Glomerular visceral epithelial cell (primary cell): Measurements from ENCODE around the gene NRGN.

Experiments used
- DNase-seq: peaks from one replicate; pipeline ENCODE4 v3.0.0-alpha.2; 2016; ENCODE audit errors: extremely low spot score

Gene NRGN

DNA sequence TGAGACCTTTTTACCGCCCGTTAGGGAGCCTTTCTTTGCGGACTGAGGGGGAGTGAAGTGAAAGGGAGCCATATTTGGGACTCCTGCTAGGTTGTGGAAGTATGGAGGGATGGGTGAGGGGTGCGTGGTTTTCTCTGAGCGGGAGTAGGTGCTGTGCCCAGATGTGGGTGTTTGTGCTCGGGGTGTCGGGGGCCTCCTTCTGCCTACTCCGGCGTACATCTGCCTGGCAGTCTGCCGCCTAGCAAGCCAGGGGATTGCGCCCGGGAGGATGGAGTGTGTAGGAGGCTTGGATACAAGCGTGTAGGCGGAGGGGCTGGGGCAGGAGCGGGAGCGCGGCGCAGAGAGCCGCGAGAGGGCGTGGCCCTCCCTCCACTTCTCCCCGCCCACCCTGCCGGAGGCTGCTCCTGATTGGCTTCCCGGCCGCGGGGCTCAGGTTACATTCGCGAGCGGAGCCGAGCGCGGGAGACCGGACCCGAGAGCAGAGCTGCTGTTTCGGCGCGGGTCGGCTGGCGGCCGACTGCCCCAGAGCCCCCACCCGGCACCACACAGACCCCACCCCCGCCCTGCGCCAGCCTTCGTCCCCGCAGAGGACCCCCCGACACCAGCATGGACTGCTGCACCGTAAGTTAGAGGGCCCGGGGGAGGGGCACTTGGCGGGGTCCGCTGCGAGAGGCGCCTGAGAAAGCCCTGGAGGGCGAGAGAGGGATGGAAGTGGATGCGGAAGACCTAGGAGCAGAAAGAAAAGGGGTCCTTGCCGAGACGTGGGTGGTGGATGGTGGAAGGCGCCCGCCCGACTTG lies at the start of gene NRGN:
NRGN (plus strand) TSS at position 464 of the 798 bp plus-strand sequence; CDS start at position 607, 143 bp downstream.
- peak; percentile 87 for DNase-seq

DNA sequence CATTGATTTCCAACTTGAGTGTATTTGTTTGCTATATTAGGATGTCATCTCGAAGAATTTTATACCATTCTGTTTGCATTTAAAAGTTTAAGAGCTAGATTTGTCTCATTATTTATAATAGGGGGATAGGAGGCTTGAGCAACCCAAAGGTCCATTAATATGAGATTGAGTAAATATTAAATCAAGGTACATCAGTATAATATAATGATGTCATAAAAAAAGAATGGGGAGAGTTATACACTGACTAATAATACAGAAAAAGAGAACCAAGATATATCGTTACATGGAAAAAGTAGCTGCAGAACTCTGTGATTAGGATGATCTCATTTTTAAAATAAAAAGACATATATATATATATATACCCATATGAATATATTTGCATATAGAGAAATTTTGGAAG lies 46.6 kb upstream of the NRGN start:
- DNase-seq: no peak

DNA sequence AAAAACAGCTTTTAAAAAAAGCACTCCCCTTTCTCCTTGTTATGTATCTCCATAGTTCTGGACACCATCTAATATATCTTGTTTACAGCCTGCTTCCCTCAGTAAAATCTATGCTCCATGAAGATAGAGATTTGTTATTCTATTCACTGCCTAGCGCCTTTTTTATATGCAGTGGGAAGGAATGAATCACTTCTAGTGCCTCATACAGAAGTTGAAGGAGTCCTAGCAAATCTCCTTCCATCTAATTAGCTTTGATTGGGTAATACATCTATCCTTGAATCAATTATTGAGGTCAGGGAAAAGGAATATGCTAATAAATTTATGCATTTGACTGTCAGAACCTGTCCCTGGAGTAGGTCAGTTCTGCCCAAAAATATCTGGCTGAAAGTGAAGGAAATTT lies 40.2 kb upstream of the NRGN start:
- no peak for DNase-seq

DNA sequence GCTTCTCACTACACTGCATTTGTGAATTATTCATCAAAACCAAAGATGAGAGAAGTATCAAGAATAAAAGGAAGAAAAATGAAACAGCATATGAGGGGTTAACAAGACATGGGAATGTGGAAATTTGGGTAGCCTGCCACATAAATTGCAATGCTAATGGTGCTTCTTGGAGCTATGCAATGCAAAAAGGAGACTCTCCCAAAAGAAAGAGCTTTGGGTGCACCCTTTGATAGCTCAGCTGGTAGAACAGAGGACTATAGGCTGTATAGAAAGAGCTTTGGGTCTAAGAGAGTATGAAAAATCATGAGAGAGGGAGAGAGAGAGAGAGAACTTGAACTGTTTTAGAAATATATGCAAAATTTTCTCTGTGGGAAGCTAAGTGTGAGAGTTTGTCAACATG lies 39.7 kb upstream of the NRGN start:
- no peak for DNase-seq

DNA sequence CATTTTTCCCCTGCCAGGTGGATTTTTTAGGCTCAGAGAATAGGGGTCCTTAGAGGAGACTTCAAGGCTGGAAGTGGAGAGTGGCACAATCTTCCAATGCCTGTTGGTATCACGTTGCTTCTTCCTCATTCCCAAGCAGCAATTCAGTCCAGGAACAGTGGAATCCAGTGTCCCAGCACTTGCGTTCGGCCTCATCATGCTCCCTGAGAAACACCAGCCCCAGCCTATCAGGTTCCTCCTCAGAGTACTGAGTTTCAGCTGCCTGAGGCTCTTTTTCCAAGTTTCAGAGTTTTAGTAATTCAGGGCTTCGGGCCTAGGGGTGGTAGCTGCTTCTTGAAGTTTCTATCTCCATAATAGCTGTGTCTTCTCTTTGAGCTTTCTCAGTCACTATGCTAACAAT lies 31.9 kb upstream of the NRGN start:
- no peak for DNase-seq

DNA sequence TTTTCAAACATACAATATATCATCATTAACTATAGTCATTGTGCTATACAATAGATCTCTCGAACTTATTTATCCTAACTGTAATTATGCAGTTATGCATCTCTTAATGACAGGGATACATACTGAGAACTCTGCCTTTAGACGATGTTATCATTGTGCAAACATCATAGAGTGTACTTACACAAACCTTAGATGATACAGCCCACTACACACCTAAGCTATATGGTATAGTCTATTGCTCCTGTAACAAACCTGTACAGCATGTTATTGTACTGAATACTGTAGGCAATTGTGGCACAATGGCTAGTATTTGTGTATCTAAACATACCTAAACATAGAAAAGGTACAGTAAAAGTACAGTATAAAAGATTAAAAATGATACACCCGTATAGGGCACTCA lies 27.4 kb upstream of the NRGN start:
- no peak for DNase-seq

DNA sequence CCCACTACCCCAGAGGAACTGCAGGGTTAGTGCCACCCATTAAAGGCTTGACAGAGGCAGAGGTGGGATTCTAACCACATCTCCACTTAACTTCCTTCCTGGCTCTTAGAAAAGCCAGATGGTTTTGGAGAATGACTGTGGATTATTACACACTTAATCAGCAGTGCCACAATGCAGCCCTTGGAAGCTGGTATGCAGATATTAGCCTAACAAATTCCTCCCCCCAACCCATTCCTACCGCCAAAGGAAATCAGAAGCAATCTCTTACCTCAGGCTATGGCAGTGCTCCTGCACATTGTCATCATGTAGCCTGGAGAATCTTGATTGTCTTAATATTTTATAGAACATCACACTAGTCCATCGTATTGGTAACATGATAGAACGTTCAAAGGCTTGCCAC lies 23.2 kb upstream of the NRGN start:
- DNase-seq: no peak

DNA sequence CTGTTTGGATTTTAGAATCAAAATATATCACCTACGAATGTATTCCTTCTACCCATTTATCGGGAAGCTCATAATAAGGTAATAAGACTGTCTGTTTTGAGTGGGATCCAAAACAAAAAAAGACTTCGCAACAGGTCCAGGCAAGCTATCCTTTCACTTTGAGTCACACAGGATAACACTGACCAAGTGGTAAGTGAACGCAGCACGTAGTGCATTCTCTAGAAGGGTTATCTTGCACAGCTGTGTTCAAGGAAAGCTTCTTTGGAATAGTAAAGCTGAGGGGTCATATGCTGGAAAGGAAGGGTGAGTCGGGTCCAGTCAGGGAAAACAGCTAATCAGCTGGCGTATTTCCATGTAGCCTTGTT lies 22.3 kb upstream of the NRGN start:
- DNase-seq: no peak

DNA sequence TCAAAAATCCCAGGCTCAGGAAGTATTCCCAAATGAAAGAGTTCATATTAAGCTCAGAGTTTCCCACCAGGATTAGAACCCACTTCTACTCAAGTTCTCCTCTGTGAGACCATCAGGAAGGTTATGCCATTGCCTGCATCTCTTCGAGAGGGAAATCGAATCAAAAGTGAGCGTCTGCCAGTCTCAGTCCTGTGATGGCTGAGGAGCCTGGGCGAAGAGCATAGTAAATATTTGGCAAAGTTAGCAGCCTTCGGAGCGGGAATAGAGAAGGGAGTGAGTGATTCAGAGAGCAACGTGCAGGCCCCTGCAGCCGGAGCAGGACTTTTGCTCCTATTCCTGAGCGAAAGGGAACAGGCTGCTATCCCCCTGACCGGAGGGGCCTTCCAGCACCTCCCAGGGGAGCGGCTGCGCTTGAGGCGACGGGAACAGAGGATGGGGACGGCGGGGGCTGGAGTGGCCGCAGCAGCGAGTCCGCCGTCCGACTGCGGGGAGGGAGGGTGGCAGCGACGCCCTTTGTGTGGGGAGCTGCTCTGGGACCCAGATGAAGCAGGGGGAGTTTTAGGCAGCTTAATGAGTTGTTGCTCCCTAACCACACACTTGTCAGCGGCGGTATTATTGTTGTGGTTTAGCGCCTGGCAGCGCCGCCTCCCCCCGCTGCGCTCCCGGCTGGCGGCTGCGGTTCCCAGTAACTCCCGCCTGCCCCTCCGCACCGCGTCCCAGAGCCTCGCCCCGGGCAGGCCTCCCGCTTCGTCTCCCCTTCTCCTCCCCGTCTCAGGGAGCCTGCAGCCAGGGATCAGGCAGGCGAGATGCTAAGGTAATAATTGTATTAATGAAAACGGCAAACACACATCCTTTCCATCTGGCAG lies 21.7 kb upstream of the NRGN start:
- peak; percentile 32 for DNase-seq

DNA sequence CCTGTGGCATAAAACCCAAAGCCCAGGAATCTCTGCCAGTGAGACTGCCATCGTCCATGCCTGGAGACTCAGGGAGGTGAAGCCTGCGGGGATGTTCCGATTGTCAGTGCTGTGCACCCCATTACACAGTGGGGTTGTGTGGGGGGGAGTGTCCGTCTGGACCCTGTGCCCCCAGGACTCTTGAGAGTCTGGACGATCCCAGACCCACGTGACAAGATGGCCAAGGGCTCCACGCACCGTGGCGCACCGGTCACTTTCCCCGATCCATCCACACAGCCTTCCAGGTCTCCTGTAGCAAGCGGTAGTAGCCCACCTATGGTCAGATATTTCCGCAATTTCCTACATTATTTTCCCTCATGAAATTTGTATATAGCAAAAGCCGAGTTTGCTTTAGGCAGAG lies 20.9 kb upstream of the NRGN start:
- DNase-seq: no peak

DNA sequence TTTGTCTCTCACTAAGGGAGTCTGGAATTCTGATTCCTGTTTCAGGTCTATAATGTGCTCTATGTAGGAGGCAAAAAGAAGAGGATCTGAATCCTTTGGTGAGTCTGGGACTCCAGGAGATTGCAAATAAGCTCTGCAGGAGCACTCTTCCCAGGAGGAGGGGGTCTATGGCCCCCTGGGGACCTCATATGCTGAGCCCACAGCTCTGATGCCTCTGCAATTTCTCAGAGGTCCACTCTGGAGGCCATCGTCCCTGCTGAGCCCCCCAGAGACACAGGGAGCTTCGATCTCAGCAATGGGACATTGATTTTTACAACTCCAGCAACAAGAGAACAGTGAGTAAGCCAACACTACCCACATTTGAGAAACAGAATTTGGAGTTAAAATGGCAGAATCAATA lies 20.2 kb upstream of the NRGN start:
- no peak for DNase-seq

DNA sequence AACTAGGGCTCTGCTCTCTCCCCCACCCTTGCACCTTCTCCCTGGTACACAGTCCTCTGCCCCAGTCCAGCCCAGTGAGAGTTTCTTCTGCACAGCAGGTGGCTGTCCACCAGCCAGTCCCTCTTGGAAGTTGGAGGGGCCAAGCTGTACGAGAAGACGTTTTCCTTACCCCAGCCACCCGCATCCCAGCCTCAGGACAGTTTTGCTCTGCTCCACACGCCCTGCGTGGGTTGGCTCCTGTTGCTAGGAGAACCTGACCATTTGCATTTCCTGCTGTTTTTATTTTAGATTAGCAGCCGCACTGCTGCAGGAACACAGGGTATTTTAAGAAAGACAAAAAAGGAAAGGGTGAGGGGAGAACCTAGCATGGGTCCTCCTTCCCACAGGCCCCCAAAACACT lies 17.6 kb upstream of the NRGN start:
- no peak for DNase-seq

DNA sequence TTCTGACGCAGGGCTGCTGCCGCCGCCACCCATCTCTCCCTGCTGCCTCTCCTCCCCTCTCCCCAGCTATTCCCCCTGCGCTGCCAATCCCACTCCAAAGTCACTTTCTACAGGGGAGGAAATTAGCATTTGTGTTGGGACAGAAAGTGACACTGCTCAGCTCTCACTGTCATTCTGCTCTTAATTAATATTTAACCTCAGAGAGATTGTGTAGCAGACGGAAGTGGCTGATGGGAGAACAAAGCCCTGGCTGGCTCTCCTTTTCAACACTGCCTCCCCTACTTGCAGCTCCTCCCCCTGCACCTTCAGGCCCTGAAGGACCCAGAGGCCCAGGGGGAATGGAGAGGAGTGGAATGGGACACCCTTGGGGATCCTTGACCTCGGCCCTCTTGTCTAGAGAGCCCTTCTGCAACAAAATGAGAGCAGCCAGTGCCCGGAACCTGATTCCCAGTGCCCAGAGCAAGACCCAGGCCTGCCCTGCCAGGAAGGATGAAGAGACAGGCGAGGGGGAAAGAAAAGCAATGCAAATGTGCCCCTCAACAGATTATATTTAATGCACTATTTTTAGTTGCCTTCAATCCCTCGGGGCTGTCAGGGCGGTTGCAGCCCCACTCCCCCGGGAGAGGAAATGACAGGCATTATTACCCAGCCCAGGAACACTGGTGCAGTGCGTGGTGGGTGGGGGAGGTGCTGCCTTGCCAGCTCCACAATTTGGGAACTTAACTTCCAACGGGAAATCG lies 14.6 kb upstream of the NRGN start:
- no peak for DNase-seq

DNA sequence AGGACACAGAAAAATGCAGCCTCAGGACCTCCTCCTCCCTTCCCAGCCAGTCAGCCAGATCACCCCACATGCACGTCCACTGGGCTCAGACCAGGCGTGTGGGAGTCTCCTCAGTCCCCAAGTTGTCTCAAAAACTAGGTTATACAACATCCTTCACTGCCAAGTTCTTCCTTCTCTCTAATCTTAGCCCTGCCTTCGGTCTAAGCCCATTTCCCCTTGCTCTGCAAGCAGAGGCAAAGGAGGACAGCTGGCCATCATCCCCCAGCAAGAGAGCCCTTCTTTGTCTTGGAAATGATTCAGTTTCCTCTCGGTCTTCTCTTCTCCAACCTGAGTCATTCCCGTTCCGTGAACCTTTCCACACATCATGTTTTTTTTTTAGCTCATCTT lies 14.0 kb upstream of the NRGN start:
- no peak for DNase-seq

DNA sequence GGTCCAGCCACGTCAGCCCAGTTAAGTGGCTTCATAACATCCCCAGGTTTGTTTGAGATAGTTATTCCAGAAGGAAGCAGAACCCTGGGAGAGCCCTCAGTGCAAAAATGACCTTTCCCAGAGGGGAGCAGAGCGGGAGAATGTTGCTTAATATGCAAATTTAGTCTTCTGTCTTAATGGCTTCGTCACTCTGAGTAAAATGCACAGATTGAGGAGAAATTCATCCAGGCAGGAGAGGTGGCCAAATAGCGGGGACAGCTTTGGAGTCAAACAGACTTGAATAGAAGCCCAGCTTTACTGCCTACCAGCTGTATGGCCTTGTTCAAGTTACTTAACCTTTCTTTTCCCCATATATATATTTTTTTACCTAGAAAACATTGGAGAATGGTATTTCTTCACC lies 12.3 kb upstream of the NRGN start:
- DNase-seq: no peak

DNA sequence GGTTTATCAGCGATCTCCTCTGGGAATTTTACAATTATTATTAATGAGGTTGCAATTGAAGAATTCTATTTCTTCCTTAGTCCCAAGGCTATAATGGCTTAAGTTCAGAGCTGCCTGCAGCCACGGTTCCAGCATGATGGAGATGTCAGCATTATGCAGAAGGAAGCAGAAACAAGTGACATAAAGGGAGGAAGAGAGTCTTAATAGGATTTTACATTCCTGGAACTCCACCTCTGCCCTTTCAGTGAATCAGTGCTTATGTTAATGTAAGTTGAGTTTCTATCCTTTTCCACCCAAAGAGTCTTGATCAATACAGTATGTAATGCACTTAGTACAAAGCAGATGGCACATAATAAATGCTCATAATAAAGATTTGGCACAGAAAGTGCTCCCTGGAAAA lies 11.6 kb upstream of the NRGN start:
- no peak for DNase-seq

DNA sequence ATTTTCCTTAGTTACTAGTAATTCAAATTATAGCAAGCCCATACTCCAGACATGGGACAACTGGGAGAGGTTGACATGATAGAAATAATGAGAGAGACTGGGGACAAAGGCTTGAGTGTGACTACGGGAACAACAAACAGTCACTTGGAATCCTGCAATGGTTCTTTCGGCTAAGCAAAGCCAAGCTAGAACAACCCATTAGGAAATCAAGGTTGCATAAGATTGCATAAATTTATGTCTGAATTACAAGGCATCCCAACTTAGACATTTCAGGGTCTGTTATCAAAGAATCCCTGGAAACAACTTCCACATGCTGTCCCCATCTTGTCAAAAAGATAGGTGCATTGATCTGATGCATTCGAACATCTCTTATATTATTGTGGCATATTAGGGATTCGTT lies 10.2 kb upstream of the NRGN start:
- DNase-seq: no peak

DNA sequence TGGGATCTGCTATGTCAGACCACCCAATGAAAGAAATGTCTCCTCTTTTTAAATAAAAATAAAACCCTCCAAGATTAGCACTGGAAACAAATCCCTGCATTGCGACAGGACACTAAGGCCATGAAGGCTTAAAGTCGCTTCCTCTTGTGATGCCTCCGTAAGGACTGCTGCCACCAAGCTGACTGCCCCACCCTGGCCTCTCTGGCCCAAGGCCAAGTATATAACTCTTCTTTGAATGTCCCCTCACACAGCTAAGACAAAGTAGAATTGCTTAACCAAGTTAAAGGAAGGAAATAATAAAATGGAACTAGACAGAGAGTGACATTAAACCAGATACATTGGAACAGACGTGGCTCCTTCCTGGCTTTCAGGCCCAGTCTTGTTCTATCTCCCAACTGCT lies 7.5 kb upstream of the NRGN start:
- DNase-seq: no peak

DNA sequence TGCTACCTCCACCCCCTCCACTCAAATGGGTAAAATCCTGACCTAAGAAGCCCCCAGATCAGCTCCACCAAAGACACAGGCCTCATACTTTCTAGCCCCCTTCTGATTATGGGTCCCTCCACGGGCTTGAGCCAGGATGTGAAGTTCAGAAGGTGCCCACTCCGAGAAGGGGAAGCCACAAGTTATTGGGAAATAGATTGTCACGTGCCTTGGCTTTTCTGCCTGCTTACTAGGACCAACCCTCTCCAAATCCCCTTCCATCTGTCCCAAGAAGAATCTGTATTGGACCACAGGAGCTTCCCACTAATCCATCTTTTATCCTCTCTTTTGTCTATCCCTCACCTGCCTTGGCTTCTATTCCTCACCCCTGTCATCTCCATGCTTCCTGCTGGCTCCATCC lies 3.0 kb upstream of the NRGN start:
- DNase-seq: no peak

DNA sequence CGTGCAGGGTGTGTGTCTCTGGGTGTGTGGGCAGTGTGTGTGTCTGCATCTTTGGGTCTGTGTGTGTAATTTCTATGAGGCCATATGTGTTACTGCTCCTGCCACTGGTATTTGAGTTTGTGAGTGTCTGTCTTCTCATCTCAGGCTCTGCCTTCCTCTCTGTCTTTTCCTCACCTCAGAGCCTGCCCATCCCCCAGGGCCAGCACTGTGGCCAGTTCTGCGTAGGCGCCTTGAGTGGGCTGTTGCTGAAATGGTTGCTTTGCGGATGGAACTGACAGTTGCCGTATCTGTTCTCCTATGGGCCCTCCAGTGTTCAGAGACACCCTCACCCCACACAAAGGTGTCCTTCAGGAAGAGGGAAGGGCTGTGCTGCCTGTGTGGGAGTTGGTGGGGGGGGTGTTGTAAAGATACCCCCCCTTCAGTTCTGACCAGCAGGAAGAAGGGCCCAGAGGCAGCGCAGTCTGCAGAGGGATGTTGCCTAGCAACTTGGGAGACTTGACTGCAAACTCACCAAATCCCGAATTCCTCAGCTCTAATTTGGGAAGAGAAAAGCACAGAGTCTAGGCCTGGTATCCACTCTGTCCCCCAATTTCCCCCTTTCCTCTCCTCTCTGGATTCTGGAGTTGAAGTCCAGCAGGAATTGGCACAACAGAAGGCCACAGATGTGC lies 2.0 kb upstream of the NRGN start:
- DNase-seq: no peak

DNA sequence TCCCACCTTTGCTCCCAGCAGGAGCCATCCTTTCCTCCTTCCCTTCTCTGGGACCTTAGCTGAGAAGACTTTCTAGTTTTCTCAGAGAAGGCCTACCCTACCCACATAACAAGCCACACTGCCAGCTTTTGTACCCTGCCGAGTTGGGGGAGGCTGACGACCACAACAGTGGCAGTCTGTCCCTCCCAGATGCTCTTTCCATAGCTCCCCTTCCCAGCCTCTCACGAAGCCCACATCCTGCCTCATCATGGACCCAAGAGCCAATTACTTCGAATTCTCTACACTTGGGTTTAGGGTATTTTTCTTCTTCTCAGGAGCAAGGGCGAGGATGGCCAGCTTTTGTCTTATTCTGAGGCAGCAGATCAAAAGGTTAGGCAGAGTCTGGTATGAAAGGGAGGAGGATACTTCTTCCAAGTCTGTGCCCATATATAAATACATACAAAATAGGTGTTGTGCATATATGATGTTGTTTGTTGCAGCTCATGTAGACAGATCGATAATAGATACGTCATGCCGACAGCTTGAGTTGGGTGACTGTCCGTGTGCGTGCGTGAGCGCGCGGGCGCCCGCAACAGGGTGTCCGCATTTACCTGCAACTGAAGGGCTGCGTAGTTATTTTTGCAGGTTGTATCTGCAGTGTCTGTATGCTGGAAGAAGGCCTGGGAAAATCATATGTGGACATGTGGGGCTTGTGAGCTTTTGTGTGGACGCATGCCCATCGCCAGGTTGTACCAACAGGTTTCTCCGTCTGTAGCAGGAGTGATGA lies 846 bp upstream of the NRGN start:
- no peak for DNase-seq
